Esophagus muscularis mucosa (tissue), 4 donors: ENCODE data around the gene ITGA2B. TPM values are rescaled to one million over a fixed set of nuclear protein-coding genes. Genes with fewer than 3 reads are reported as not detected.

Experiments used
- DNase-seq: peaks from one replicate; pipeline ENCODE4 v3.0.0-alpha.2; 2017; ENCODE audit errors: extremely low spot score
- H3K27ac ChIP-seq, 4 donors: fragments of 200-600 bp; sonication (generic); replicated peaks in 1 of 4; 1 replicate in 3 of 4; 2 replicates in 1 of 4; pipeline ENCODE4 v1.5.1; 2016 to 2019; ENCODE audit warnings: mild to moderate bottlenecking in 1 of 4
- H3K27me3 ChIP-seq, 4 donors: fragments of 200-600 bp; sonication (generic); one replicate each; pipeline versions ENCODE4 v1.5.1 to v1.6.0; 2016 to 2019
- H3K36me3 ChIP-seq, 4 donors: fragments of 200-600 bp; sonication (generic); one replicate each; pipeline ENCODE4 v1.5.1; 2016 to 2019
- H3K4me1 ChIP-seq, 4 donors: fragments of 200-600 bp; sonication (generic); one replicate each; pipeline ENCODE4 v1.5.1; 2016 to 2019
- H3K4me3 ChIP-seq, 4 donors: fragments of 200-600 bp; sonication (generic); 1 replicate in 2 of 4; 2 replicates in 2 of 4; pipeline ENCODE4 v1.5.1; 2016 to 2019; ENCODE audit warnings: mild to moderate bottlenecking in 4 of 4, moderate library complexity in 1 of 4
- H3K9me3 ChIP-seq, 4 donors: fragments of 200-600 bp; sonication (generic); 1 replicate in 3 of 4; 2 replicates in 1 of 4; pipeline ENCODE4 v1.5.1; 2016 to 2019
- CTCF ChIP-seq, 3 experiments: fragments of 200-600 bp in 2 of 3; fragments of 450-650 bp in 1 of 3; sonication (generic) in 2 of 3; IDR thresholded peaks; one replicate each; pipeline ENCODE4 v1.5.1; 2017 to 2019; ENCODE audit warnings: antibody characterized with exemption in 3 of 3, mild to moderate bottlenecking in 2 of 3, moderate library complexity in 1 of 3
- EP300 ChIP-seq: sonication (generic); formaldehyde crosslinking; IDR thresholded peaks from one replicate; pipeline ENCODE4 v1.6.1; 2017; ENCODE audit warnings: antibody characterized with exemption
- POLR2A ChIP-seq: fragments of 450-650 bp; IDR thresholded peaks from one replicate; pipeline ENCODE4 v1.6.1; 2017; ENCODE audit warnings: antibody characterized with exemption, moderate library complexity, mild to moderate bottlenecking, low read depth
- POLR2AphosphoS5 ChIP-seq, 2 donors: sonication (generic); formaldehyde crosslinking; IDR thresholded peaks; one replicate each; pipeline ENCODE4 v1.6.1; 2017; ENCODE audit warnings: antibody characterized with exemption in 2 of 2
- WGBS: methylation state at CpG from one replicate; pipeline ENCODE4 v1.1.5; 2018; 5-methylcytosine and 5-hydroxymethylcytosine counted together
- intact Hi-C: fragments of 100-400 bp; cut with DNase I; formaldehyde crosslinking; loops from one replicate; pipeline ENCODE4 v1.15.1; 2023
- total RNA-seq, 4 donors: library from RNA; depleted of rRNA; stranded (reverse); fragments of >200 nt; gene quantifications; one replicate each; pipeline versions ENCODE4 v1.1.0 to v1.2.1, GENCODE V29; 2016

Gene ITGA2B
- total RNA-seq, 4 donors from 2014 or later = 0.42 to 1.7 (median 1.0) TPM

GRCh38 chr17:44359458-44360143 is 29.8 kb downstream of the ITGA2B start:
- WGBS = 89% methylated on average over 14 of the region's 14 CpGs
- Histone ChIP-seq H3K4me1 (peaks cover 18 to 30% (median 24%) of the 10 kb centered on the region in 4 donors), H3K4me3 (no peak overlapping the region), H3K9me3 (no peaks in the 10 kb centered on the region), H3K27me3 (peaks cover 0 to 17% (median 0%) of the 10 kb centered on the region in 4 donors), H3K36me3 (no peaks in the 10 kb centered on the region), H3K27ac (no peak overlapping the region)
- TF ChIP-seq POLR2A = no peak
- TF ChIP-seq EP300 = no peak
- no peak for TF ChIP-seq CTCF (IDR thresholded peaks at IDR 0.05)
- TF ChIP-seq POLR2AphosphoS5 (IDR thresholded peaks at IDR 0.05) = no peak
- intact Hi-C loops = no loop called here
- no peak for DNase-seq

- no peak overlapping the region for H3K27ac ChIP-seq
- H3K27me3 ChIP-seq = peaks cover 0 to 17% (median 0%) of the 10 kb centered on the region in 4 donors
- TF ChIP-seq POLR2A (no peak), POLR2AphosphoS5 (IDR thresholded peaks at IDR 0.05) (no peak), EP300 (no peak), CTCF (IDR thresholded peaks at IDR 0.05) (no peak)
- no peak overlapping the region for H3K4me3 ChIP-seq
- 60% methylated on average over 6 of the region's 6 CpGs for WGBS
- no peaks in the 10 kb centered on the region for H3K9me3 ChIP-seq
- intact Hi-C loops = no loop called here
- no peaks in the 10 kb centered on the region for H3K36me3 ChIP-seq
- DNase-seq = no peak
- H3K4me1 ChIP-seq = peaks cover 17 to 31% (median 22%) of the 10 kb centered on the region in 4 donors
Observed at GRCh38 chr17:44359006-44359405, 30.4 kb downstream of the ITGA2B start.

GRCh38 chr17:44358066-44358465 is 31.4 kb downstream of the ITGA2B start:
- 90% methylated on average over 9 of the region's 9 CpGs for WGBS
- peaks cover 13 to 29% (median 20%) of the 10 kb centered on the region in 4 donors for H3K4me1 ChIP-seq
- no peak overlapping the region for H3K4me3 ChIP-seq
- no peak overlapping the region for H3K27ac ChIP-seq
- no peaks in the 10 kb centered on the region for H3K9me3 ChIP-seq
- TF ChIP-seq EP300 (no peak), POLR2A (no peak), CTCF (IDR thresholded peaks at IDR 0.05) (no peak), POLR2AphosphoS5 (IDR thresholded peaks at IDR 0.05) (no peak)
- intact Hi-C loops = no loop called here
- DNase-seq = no peak
- peaks cover 0 to 12% (median 0%) of the 10 kb centered on the region in 4 donors for H3K27me3 ChIP-seq
- H3K36me3 ChIP-seq = peaks cover 0 to 3% (median 2%) of the 10 kb centered on the region in 4 donors

GRCh38 chr17:44356241-44356640 is 33.2 kb downstream of the ITGA2B start:
- peaks cover 0 to 18% (median 7%) of the 10 kb centered on the region in 4 donors for H3K4me1 ChIP-seq
- TF ChIP-seq POLR2AphosphoS5 (IDR thresholded peaks at IDR 0.05) = no peak
- no peak for TF ChIP-seq EP300
- no peak for TF ChIP-seq CTCF (IDR thresholded peaks at IDR 0.05)
- no peak for TF ChIP-seq POLR2A
- H3K36me3 ChIP-seq = peaks cover 15 to 21% (median 20%) of the 10 kb centered on the region in 4 donors
- 93% methylated on average over 9 of the region's 11 CpGs for WGBS
- intact Hi-C loops = no loop called here
- H3K27ac ChIP-seq = no peak overlapping the region
- H3K9me3 ChIP-seq = no peaks in the 10 kb centered on the region
- no peak overlapping the region for H3K4me3 ChIP-seq
- H3K27me3 ChIP-seq = no peaks in the 10 kb centered on the region
- no peak for DNase-seq
